KOPT-K1 (cell line): ENCODE data around the gene LRRC61.

Experiments used
- H3K27ac ChIP-seq: fragments of 200-600 bp; sonication (generic); 2 replicates; pipeline ENCODE4 v1.5.1; 2016; ENCODE audit warnings: antibody characterized with exemption, mild to moderate bottlenecking, low read depth, low read length; ENCODE audit not compliant: poor library complexity, severe bottlenecking
- H3K36me3 ChIP-seq: fragments of 200-600 bp; sonication (generic); 2 replicates; pipeline ENCODE4 v1.5.1; 2017; ENCODE audit warnings: antibody characterized with exemption, mild to moderate bottlenecking, low read length, moderate library complexity; ENCODE audit not compliant: insufficient read depth
- H3K9me3 ChIP-seq: fragments of 200-600 bp; sonication (generic); 2 replicates; pipeline ENCODE4 v1.5.1; 2017; ENCODE audit warnings: antibody characterized with exemption, low read length, mild to moderate bottlenecking; ENCODE audit not compliant: insufficient read depth, poor library complexity, severe bottlenecking

Gene LRRC61

DNA sequence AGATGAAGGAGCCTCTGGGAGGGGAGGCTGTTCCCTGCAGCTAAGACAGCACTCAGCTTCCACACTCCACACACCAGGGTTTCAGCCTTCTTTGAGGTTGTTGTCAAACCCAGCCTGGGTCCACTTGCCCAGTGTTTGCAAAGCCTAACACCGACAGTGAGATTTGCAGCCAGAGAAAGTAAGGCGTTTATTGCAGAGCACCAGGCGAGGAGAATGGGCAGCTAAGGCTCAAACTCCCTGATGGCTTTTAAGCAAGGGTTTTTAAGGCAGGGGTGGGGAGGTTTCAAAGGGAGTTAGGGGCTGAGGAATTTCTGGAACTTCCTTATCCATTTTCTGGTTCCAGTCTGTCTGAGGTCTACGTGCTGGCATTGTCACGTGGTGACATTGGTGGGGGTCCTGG is 51.3 kb downstream of the LRRC61 start:
- Histone ChIP-seq H3K27ac (peak overlapping the region; percentile 3), H3K36me3 (peaks cover 46% of the 10 kb centered on the region), H3K9me3 (no peaks in the 10 kb centered on the region)

DNA sequence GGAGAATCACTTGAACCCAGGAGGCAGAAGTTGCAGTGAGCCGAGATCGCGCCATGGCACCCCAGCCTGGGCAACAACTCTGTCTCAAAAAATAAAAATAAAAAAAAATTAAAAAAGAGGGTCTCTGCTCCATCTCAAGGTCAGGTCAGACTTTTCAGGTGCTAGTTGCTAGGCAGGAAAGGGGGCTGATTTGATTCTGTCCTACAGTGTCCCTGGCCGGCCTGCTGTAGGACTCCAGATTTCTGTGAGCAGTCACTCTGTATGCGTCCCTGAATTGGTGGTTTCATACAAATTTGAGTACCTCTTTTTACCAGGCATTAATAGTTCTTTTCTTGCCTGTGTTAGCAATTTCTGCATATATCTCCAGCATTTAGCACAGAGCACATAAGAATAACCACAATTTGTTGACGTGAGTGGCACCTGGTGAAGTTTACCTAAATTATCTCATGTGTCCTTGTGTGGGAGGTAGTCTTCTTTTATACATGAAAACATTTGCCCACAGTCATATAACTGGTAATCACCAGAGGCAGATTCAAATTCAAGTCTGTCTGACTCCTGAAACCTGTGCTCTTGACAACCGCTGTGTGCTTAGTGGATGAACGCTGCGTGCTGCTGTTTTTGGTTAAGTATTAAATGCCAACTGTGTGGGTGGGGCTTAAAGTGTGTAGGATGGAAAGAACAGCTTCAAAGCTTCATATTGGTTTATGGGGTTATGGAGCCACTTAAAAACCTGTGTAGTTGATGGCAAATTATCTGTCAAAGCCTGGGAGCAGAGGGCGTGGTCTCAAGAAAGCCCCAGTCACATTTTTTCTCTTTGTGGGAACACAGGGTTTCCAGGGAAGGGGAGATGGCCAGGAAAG is 52.7 kb downstream of the LRRC61 start:
- peaks cover 43% of the 10 kb centered on the region for H3K36me3 ChIP-seq
- no peaks in the 10 kb centered on the region for H3K9me3 ChIP-seq
- peak overlapping the region; percentile 95 for H3K27ac ChIP-seq

DNA sequence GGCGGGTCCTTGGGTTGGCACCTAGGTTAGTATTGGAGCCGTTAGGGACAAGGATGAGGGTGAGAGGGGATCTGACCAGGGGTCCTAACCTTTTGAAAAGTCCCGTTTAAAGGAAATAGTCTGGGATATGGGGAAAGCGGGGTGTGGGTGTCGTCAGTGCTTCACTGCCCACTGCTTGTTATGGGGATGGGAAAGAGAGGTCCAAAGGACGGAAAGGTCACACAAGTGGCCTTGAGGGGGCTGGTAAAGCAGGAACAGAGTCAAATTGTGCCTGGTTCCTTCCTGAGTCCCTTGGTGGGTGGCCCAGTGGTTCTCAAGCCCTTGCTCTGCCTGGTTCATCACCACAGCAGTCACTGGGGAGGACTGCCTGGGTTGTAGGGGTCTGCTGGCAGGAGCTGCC is 53.4 kb downstream of the LRRC61 start:
- Histone ChIP-seq H3K27ac (peak overlapping the region; percentile 95), H3K36me3 (peaks cover 36% of the 10 kb centered on the region), H3K9me3 (no peaks in the 10 kb centered on the region)

DNA sequence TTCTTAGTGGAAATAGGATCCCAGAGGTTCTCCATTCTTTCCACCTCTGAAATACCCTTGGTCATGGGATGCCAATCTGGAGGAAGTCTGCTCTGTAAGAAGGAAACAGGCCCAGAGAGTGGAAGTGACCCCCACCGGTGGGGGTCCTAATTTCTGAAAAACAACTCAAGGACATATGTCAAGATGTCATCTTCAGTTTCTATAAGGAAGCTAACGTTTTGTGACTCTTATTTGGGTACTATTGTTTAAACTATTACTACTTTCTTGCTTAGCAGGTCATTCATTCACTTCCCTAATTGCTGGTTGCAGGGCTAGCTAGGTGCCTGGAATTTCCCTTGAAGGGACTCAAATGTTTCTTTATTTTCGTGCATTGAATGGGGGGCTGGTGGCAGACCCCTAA is 54.0 kb downstream of the LRRC61 start:
- Histone ChIP-seq H3K27ac (peak overlapping the region; percentile 95), H3K9me3 (no peaks in the 10 kb centered on the region), H3K36me3 (peaks cover 29% of the 10 kb centered on the region)

DNA sequence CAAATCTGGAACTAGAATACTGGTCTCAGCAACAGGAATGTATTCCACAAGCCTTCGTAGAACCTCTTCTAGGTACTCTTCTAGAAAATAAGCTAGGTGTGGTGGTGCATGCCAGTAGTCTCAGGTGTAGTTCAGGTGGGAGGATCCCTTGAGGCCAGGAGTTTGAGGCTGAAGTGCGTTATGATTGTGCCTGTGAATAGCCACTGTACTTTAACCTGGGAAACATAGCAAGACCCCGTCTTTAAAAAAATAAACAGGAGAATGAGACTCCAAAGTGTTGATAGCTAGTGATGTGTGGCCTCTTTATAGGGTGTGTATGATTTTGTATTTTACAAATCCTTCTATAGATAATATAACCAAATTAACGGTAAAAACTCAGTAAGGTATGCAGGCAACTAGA is 54.5 kb downstream of the LRRC61 start:
- H3K9me3 ChIP-seq = no peaks in the 10 kb centered on the region
- H3K27ac ChIP-seq = peak overlapping the region; percentile 95
- peaks cover 25% of the 10 kb centered on the region for H3K36me3 ChIP-seq

DNA sequence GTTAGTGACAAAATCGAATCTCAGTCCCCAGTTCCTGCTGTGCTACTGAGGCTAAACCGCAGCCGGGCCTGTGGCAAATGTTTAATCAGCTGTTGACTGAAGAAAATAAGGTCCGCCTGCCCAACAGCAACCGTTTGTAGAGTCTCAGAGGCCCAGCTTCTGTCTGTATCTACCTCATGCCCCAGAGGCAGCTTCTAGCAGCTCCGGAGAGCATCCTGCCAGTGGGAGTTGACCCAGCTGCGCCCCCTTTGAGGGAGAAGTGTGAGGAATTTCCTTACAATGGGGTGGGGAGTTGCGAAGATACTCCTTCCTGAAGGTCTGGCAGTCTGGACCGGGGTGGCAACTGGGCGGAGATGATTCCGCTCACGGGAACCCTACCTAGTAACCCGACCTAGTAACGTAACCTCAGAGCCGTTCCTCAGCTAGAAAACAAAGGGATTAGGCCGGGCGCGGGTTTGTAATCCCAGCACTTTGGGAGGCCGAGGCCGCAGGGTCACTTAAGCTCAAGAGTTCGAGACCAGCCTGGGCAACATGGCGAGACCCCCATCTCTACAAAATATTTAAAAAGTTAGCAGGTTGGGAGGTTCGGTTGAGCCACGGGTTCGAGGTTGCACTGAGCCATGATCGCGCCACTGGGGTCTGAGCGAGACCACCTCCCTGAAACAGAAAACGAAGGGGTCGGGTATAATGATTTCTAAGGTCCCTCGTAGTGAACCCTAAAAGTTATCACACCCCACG is 55.1 kb downstream of the LRRC61 start:
- no peaks in the 10 kb centered on the region for H3K9me3 ChIP-seq
- H3K36me3 ChIP-seq = peaks cover 19% of the 10 kb centered on the region
- peak overlapping the region; percentile 95 for H3K27ac ChIP-seq

DNA sequence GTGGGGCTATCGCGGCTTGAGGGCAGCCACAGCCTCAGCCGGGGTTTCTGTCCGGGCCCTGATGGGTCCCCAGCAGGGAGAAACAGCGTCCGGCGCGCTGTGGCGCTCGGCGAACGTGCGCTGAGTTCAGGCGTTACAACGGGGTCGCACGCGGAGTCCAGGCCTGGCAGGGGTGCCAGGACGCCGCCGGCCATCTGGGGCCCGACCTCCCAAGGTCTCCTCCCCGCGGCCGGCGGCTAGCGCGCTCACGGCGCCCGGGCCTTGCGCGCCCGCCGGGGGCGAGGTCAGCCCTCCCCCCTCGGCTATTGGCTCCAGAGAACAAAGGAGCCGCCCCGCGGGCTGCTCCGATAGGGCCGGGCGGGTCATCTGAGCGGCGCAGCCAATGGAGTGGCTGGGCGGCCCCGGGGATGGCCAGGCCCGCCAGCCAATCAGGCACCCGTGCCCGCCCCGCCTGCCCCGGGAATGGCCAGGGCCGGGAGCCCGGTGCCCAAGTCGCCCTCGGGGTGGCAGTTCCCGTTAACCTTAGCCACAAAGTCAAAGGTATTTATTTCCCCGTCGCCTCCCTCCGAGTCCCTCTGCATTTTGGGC is 55.8 kb downstream of the LRRC61 start, which contains the start of gene ZNF775:
TSS of gene ZNF775 (plus strand) at position 478 of the 588 bp plus-strand sequence. CDS start 9,141 bp downstream, outside the sequence.
- H3K9me3 ChIP-seq = no peaks in the 10 kb centered on the region
- peaks cover 12% of the 10 kb centered on the region; the same call in 1 of the 2 replicates for H3K36me3 ChIP-seq
- peak within 1 kb of the TSS; percentile 95 for H3K27ac ChIP-seq

DNA sequence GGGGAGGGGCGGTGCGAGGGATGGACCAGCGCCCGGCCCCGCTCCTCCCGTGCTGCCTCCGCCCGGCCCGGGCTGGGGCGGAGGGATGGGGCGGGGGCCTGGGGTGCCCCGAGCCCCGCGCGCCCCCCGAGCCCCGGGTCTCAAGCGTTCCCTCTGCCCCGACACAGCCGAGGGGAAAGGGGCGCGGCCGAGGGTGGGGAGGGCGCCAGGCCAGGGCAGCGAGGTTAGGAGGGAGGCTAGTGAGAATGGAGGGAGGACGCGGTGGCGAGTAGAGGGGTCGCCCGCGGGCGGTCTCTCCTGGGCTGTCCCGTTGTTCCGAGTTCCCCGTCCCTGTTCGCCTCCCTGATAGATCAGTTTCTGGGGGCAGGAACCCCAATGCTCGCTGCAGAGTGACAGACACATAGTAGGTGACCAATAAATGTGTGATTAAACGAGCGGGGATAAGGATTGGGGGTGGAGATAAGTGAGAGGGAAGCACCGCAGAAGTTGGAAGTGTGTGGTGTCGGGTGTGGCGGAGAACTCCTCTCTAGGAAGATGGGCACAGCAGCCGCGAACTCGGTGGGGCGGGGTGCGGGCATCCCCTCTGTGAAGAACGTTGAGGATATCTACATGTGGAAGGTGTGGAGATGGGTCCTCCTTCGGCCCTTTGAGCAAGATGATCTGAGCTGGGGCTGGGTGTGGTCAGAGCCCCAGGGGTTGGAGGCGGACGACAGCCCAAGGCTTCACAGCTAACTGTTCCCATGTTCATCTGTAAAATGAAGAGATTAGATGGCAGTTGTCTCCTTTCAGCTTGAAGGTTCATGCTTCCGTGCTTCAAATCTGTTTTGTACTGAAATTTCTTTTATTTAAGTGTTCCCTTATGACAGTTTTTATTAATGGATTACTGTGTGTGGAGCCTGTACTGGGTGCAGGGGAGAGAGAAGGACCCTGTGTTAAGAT is 56.6 kb downstream of the LRRC61 start:
- peak overlapping the region; percentile 95 for H3K27ac ChIP-seq
- peaks cover 4% of the 10 kb centered on the region; the same call in 1 of the 2 replicates for H3K36me3 ChIP-seq
- no peaks in the 10 kb centered on the region for H3K9me3 ChIP-seq

DNA sequence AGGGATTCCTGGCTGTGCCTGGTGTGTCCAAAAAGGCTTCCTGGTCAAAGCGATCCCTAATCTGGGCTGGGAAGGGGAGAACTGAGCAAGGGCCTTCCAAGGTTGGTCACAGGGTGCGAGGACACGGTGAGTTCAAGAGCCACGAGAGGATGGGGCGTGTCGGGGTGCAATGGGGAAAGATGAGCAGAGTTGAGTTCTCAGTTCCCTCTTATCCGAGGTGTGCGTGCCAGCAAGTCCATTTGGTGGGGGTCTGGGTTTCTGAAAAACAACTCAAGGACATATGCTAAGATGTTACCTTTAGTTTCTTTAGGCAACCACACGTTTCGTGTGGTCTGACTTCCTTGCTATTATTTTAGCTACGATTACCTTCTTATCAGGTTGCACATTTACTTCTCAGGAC is 57.3 kb downstream of the LRRC61 start:
- peak overlapping the region; percentile 95 for H3K27ac ChIP-seq
- H3K36me3 ChIP-seq = no peaks in the 10 kb centered on the region
- no peaks in the 10 kb centered on the region for H3K9me3 ChIP-seq

DNA sequence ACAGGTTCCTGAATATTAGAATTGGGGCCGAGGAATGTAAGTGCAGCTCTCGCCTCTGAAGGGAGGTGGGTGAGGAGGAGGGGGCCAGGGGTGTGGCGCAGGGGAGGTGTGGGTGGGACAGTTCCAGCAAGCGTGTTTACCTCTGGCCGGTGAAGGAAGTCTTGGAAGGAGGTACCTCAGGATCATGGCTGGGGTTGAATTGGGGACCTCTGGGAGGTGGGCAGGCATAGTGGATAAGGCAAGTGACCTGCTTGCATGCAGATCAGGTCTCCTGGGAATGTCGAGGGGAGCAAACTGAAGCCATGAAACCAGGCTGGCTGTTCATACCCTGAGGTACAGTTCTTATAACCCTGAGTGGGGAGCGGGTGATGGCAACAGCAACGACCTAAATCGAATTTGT is 57.9 kb downstream of the LRRC61 start:
- Histone ChIP-seq H3K9me3 (no peaks in the 10 kb centered on the region), H3K27ac (no peak overlapping the region), H3K36me3 (0 out of 2 replicates have a peak, but pooled peaks cover 2% of the 10 kb centered on the region)

DNA sequence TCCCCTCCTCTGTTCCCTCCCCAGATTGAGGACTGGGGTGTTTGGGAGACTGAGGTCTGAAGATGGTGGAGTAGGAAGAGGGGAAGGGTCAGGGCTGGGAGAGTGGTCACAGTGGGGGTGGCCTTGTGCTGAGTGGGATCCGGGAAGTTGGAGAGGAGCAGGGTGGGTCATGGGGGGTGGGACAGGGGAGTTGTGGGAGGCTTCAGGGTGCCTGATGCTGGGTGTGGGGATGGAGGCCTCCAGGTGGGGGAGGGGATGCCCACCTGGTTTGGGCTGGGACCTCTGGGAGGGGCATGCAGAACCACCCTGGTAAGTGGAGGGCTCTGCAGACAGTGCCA is 58.6 kb downstream of the LRRC61 start:
- Histone ChIP-seq H3K9me3 (no peaks in the 10 kb centered on the region), H3K27ac (no peak overlapping the region)

DNA sequence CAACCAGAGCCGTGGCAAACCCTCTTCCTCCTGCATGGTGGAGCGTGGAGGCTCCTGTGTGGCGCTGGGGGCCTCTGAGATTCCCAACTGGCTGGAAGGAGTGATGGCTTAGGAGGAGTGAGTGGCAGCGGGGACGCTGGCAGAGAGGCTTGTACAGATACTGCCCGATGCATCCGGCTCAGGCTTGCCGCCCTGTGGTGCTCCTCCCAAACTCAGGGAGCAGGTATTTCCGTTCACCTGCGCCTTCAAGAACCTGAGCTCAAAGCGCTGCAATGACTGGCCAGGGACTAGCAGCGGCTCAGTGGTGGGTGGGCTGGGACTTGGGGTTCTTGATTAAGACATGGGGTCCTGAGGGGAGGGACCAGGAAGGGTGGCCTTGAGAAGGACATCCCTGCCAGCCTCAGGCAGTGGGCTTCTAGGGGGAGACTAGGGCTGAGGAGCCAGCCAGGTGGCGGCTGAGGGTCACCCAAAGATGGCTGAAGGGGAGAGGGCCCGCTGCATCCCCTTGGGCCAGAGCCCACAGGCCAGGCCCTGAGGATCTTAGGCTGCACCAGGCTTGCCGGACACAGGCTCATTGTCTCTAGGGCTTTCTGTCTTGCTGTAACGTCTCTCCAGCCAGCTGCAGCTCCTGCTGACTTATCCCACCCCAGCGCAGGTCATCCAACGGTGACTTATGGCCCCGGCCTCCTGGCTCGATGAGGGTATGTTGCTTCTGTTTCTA is 59.1 kb downstream of the LRRC61 start:
- Histone ChIP-seq H3K36me3 (0 out of 2 replicates have a peak, but pooled peaks cover 6% of the 10 kb centered on the region), H3K9me3 (no peaks in the 10 kb centered on the region), H3K27ac (no peak overlapping the region)

More for the DNA sequence above, 58.6 kb downstream of the LRRC61 start:
- 0 out of 2 replicates have a peak, but pooled peaks cover 6% of the 10 kb centered on the region for H3K36me3 ChIP-seq

DNA sequence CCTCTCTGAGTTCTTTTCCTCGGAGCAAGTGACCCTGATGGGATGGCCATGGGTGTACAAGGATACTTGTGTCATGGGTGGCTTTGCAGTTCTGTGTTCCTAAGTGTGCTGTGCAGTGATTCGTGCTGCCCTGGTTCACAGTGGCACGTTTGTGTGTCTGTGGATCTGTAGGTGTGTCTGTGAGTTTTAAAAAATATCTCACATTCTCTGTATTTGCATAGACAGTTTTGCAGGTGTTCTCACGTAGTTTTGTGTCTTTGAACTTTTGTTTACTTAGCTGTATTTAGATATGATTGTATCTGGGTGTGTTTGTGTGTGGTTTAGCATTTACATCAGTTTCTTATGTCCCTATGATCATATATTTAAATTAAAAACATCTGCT is 59.7 kb downstream of the LRRC61 start:
- H3K36me3 ChIP-seq = peaks cover 8% of the 10 kb centered on the region; the same call in 1 of the 2 replicates
- no peak overlapping the region for H3K27ac ChIP-seq
- no peaks in the 10 kb centered on the region for H3K9me3 ChIP-seq
